GM12878 (cell line): Measurements from ENCODE around the gene DOK4. TPM values are rescaled to one million over a fixed set of nuclear protein-coding genes. Genes with fewer than 3 reads are reported as not detected.

ENCODE experiments used
- ATAC-seq: fragments of 200-7000 bp; cut with Tn5 transposase; 3 replicates; pipeline ENCODE4 v1.9.1; 2020; ENCODE audit warnings: mild to moderate bottlenecking, moderate library complexity
- BruUV-seq: library from RNA; stranded (reverse); fragments of 400-500 nt; replicated peaks from 2 replicates; lab custom pipeline; 2021; lab: Mats Ljungman, UMichigan
- CTCF ChIA-PET: fragments of 300-600 bp; sonication (Branson Sonifier 250); formaldehyde crosslinking; extraction: SDS; loops from one replicate; lab custom pipeline; 2021; ENCODE audit warnings: inconsistent platforms; lab: Yijun Ruan, JAX
- POLR2A ChIA-PET: fragments of 350-600 bp; formaldehyde crosslinking; extraction: SDS; loops from one replicate; lab custom pipeline; 2021; ENCODE audit warnings: inconsistent platforms; lab: Charles Lee
- RAD21 ChIA-PET: fragments of 300-600 bp; sonication (Branson Sonifier 250); formaldehyde crosslinking; loops from one replicate; lab custom pipeline; 2023; ENCODE audit warnings: antibody characterized with exemption; ENCODE audit not compliant: unreplicated experiment; lab: Charles Lee
- SMC1A ChIA-PET: fragments of 300-600 bp; sonication (Branson Sonifier 250); formaldehyde crosslinking; loops from one replicate; lab custom pipeline; 2023; ENCODE audit not compliant: unreplicated experiment, uncharacterized antibody; lab: Charles Lee
- DNase-seq: peaks from one replicate; pipeline ENCODE4 v3.0.0-alpha.2; 2011; ENCODE audit warnings: low read depth, low spot score
- FAIRE-seq: peaks from 3 replicates; lab custom pipeline; 2011; peaks lifted over from hg19 to GRCh38; lab: Jason Lieb, UNC
- H2AFZ ChIP-seq: 2 replicates; pipeline ENCODE4 v1.6.0; 2011; ENCODE audit warnings: low read depth, low read length, control low read depth; ENCODE audit not compliant: control insufficient read depth
- H3K27ac ChIP-seq: 2 replicates; pipeline ENCODE4 v1.5.1; 2011; ENCODE audit warnings: control low read depth; ENCODE audit not compliant: control insufficient read depth, insufficient read depth
- H3K27me3 ChIP-seq, 2 experiments: replicated peaks in 1 of 2; 2 replicates each; pipeline versions ENCODE4 v1.6.0 to v1.6.1; 2011; ENCODE audit warnings: low read length in 1 of 2; ENCODE audit not compliant: control insufficient read depth in 2 of 2, insufficient read depth in 2 of 2
- H3K36me3 ChIP-seq, 2 experiments: 2 replicates each; pipeline ENCODE4 v1.5.1; 2011; ENCODE audit warnings: low read length in 1 of 2; ENCODE audit not compliant: control insufficient read depth in 2 of 2, insufficient read depth in 2 of 2
- H3K4me1 ChIP-seq: 2 replicates; pipeline ENCODE4 v1.6.1; 2011; ENCODE audit warnings: mild to moderate bottlenecking, low read length, moderate library complexity, mixed read lengths; ENCODE audit not compliant: control insufficient read depth, insufficient read depth
- H3K4me2 ChIP-seq: 2 replicates; pipeline ENCODE4 v1.6.0; 2011; ENCODE audit warnings: control low read depth; ENCODE audit not compliant: control insufficient read depth, insufficient read depth
- H3K4me3 ChIP-seq: fragments of 200-600 bp; sonication (generic); 2 replicates; pipeline ENCODE4 v1.5.1; 2016
- H3K79me2 ChIP-seq: 2 replicates; pipeline ENCODE4 v1.6.0; 2011; ENCODE audit warnings: low read length; ENCODE audit not compliant: control insufficient read depth, insufficient read depth
- H3K9ac ChIP-seq: 2 replicates; pipeline ENCODE4 v1.8.0; 2011; ENCODE audit warnings: low read length, control low read depth, mixed read lengths; ENCODE audit not compliant: control insufficient read depth, insufficient read depth
- H3K9me3 ChIP-seq: replicated peaks from 3 replicates; pipeline ENCODE4 v1.5.1; 2011; ENCODE audit warnings: mild to moderate bottlenecking, low read length; ENCODE audit not compliant: control insufficient read depth, insufficient read depth
- H4K20me1 ChIP-seq: 2 replicates; pipeline ENCODE4 v1.6.0; 2011; ENCODE audit not compliant: control insufficient read depth, insufficient read depth
- BCL11A ChIP-seq: IDR thresholded peaks from 2 replicates; pipeline ENCODE4 v1.6.1; 2011; ENCODE audit warnings: low read depth, low read length
- BRCA1 ChIP-seq: IDR thresholded peaks from 2 replicates; pipeline ENCODE4 v1.6.1; 2011; ENCODE audit warnings: low read depth, low read length, improper control_type of control experiment
- JUND ChIP-seq: IDR thresholded peaks from 2 replicates; pipeline ENCODE4 v1.6.1; 2012; ENCODE audit warnings: low read depth, mild to moderate bottlenecking, low read length, improper control_type of control experiment, moderate library complexity
- RAD21 ChIP-seq: IDR thresholded peaks from 2 replicates; pipeline ENCODE4 v1.6.1; 2011; ENCODE audit warnings: mild to moderate bottlenecking, low read depth, low read length, moderate library complexity; ENCODE audit not compliant: insufficient read depth
- SMAD5 ChIP-seq: IDR thresholded peaks from 2 replicates; pipeline ENCODE4 v1.6.1; 2016; ENCODE audit warnings: antibody characterized with exemption, low read depth
- SPI1 ChIP-seq: IDR thresholded peaks from 2 replicates; pipeline ENCODE4 v1.6.1; 2011; ENCODE audit warnings: low read depth, mild to moderate bottlenecking, low read length, moderate library complexity, borderline replicate concordance; ENCODE audit not compliant: insufficient read depth
- TCF12 ChIP-seq: IDR thresholded peaks from 2 replicates; pipeline ENCODE4 v1.6.1; 2011; ENCODE audit warnings: low read depth, mild to moderate bottlenecking, low read length
- TCF3 ChIP-seq: IDR thresholded peaks from 2 replicates; pipeline ENCODE4 v1.6.1; 2012; ENCODE audit warnings: low read depth, mild to moderate bottlenecking, low read length, borderline replicate concordance; ENCODE audit not compliant: insufficient read depth
- YBX1 ChIP-seq: fragments of 450-650 bp; IDR thresholded peaks from 2 replicates; pipeline ENCODE4 v1.6.1; 2016; ENCODE audit warnings: antibody characterized with exemption
- ZNF622 ChIP-seq: fragments of 450-650 bp; IDR thresholded peaks from 2 replicates; pipeline ENCODE4 v1.6.1; 2017; ENCODE audit warnings: mild to moderate bottlenecking, inconsistent platforms
- ZSCAN29 ChIP-seq: fragments of 450-650 bp; IDR thresholded peaks from 2 replicates; pipeline ENCODE4 v1.6.1; 2017; ENCODE audit warnings: mild to moderate bottlenecking, moderate library complexity
- WGBS: methylation state at CpG from one replicate; pipeline ENCODE4 v1.1.6; 2016; ENCODE audit warnings: low lambda C conversion rate; ENCODE audit not compliant: insufficient replicate concordance, insufficient coverage; ENCODE audit errors: missing lambda C conversion rate; 5-methylcytosine and 5-hydroxymethylcytosine counted together
- in situ Hi-C: fragments of 300-500 bp; cut with MboI; formaldehyde crosslinking; loops from 9 replicates; pipeline ENCODE4 v1.14.3; 2018; ENCODE audit warnings: mixed read lengths
- intact Hi-C: fragments of 100-400 bp; cut with micrococcal nuclease; formaldehyde crosslinking; loops from one replicate; pipeline ENCODE4 v1.14.2; 2022; ENCODE audit not compliant: unreplicated experiment
- polyA plus RNA-seq, 11 experiments: library from polyadenylated mRNA; depleted of rRNA in 4 of 11; unstranded in 6 of 11; stranded (reverse) in 5 of 11; fragments of >200 nt; fragmentation: Nextera tagmentation in 4 of 11; fragmentation: Illumina TruSeq in 1 of 11; extraction: Ambion mirVana in 4 of 11; extraction: Trizol in 1 of 11; gene quantifications; 1 replicate in 1 of 11; 2 replicates in 10 of 11; pipeline versions ENCODE4 v1.2.1 to v1.2.3, GENCODE V29; 2011 to 2016; ENCODE audit warnings: inconsistent platforms in 2 of 11, missing spikeins in 2 of 11, low read depth in 1 of 11
- total RNA-seq, 4 experiments: library from RNA; depleted of rRNA in 3 of 4; stranded (reverse); fragments of >200 nt in 3 of 4; fragmentation: Illumina TruSeq in 1 of 4; extraction: Trizol in 1 of 4; gene quantifications; 2 replicates each; pipeline versions ENCODE4 v1.2.1 to v1.2.3, GENCODE V29; 2013 to 2021
- TF ChIP-seq, protein P1 (sequence below): fragments of 450-650 bp; IDR thresholded peaks from 2 replicates; pipeline ENCODE4 v1.6.1; 2017; ENCODE audit warnings: mild to moderate bottlenecking, moderate library complexity

The DOK4 gene
- total and polyA plus RNA-seq, 10 of the 15 experiments (the other 5 are each of a cell fraction or from before 2014, with no cell fraction given) = 0.20 to 7.0 (median 2.4) TPM; not detected in 1

DNA sequence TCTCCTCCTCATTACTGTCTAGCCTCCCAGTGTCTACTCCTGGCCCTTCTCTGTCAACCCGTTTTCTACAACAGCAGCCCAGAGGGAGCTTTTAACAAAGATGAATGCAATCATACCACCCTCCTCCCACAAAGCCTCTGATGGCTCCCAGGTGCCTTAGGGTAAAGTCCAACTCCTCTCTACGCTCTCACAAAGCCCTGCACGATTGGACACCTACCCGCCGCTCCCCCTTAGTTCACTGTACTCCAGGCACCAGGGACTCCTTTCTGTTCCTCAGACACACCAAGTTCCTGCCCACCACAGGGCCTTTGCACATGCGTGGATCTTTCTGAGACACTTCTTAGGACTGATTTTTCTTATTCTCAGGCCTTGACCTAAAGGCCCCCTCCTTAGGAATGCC lies 32.6 kb upstream of the DOK4 start:
- Histone ChIP-seq H3K4me1 (peaks cover 12% of the 10 kb centered on the region), H3K27me3 (no peaks in the 10 kb centered on the region), H3K27ac (no peak overlapping the region), H2AFZ (no peak overlapping the region), H3K9me3 (no peaks in the 10 kb centered on the region), H3K79me2 (no peaks in the 10 kb centered on the region), H3K4me2 (no peak overlapping the region), H3K4me3 (no peak overlapping the region), H3K36me3 (no peaks in the 10 kb centered on the region; a peak in 2 of 4 replicates), H4K20me1 (no peaks in the 10 kb centered on the region; the same call in 1 of the 2 replicates), H3K9ac (no peak overlapping the region)
- FAIRE-seq (no peak), DNase-seq (no peak), ATAC-seq (no peak)
- SMC1A ChIA-PET = interaction anchor here (0.7 to 6.1 kb wide), 10 partner anchors 9 to 217 kb away, joined by 3 to 51 read pairs (median 5); partner anchors contain the start of genes ADGRG5 and CCDC102A
- in situ Hi-C loops (loop anchor here (5.0 kb wide), 2 partner anchors 102 to 217 kb away; no protein-coding TSS in a partner anchor), intact Hi-C loops (loop anchor here (1.0 to 5.0 kb wide), 4 partner anchors 43 to 219 kb away; partner anchors contain the start of gene POLR2C)
- CTCF ChIA-PET = interaction anchor here (0.8 to 6.0 kb wide), 15 partner anchors 10 to 218 kb away, joined by 3 to 174 read pairs (median 12); partner anchors contain the start of genes ADGRG5, CCDC102A, CIAPIN1 and COQ9
- POLR2A ChIA-PET = no interaction called here
- RAD21 ChIA-PET = interaction anchor here (1.0 to 5.1 kb wide), 6 partner anchors 31 to 101 kb away, joined by 3 to 49 read pairs (median 4); partner anchors contain the start of genes CIAPIN1, COQ9 and POLR2C
- no TSS peak for BruUV-seq
- 48% methylated on average over 6 of the region's 6 CpGs for WGBS
- no peak for TF ChIP-seq SMAD5
- TF ChIP-seq, protein P1, sequence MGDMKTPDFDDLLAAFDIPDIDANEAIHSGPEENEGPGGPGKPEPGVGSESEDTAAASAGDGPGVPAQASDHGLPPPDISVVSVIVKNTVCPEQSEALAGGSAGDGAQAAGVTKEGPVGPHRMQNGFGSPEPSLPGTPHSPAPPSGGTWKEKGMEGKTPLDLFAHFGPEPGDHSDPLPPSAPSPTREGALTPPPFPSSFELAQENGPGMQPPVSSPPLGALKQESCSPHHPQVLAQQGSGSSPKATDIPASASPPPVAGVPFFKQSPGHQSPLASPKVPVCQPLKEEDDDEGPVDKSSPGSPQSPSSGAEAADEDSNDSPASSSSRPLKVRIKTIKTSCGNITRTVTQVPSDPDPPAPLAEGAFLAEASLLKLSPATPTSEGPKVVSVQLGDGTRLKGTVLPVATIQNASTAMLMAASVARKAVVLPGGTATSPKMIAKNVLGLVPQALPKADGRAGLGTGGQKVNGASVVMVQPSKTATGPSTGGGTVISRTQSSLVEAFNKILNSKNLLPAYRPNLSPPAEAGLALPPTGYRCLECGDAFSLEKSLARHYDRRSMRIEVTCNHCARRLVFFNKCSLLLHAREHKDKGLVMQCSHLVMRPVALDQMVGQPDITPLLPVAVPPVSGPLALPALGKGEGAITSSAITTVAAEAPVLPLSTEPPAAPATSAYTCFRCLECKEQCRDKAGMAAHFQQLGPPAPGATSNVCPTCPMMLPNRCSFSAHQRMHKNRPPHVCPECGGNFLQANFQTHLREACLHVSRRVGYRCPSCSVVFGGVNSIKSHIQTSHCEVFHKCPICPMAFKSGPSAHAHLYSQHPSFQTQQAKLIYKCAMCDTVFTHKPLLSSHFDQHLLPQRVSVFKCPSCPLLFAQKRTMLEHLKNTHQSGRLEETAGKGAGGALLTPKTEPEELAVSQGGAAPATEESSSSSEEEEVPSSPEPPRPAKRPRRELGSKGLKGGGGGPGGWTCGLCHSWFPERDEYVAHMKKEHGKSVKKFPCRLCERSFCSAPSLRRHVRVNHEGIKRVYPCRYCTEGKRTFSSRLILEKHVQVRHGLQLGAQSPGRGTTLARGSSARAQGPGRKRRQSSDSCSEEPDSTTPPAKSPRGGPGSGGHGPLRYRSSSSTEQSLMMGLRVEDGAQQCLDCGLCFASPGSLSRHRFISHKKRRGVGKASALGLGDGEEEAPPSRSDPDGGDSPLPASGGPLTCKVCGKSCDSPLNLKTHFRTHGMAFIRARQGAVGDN = no peak
- TF ChIP-seq SPI1 = no peak
- no peak for TF ChIP-seq BRCA1
- TF ChIP-seq TCF12 = no peak
- no peak for TF ChIP-seq TCF3
- TF ChIP-seq JUND = no peak
- no peak for TF ChIP-seq RAD21
- no peak for TF ChIP-seq BCL11A
- TF ChIP-seq ZNF622 = no peak
- no peak for TF ChIP-seq YBX1
- no peak for TF ChIP-seq ZSCAN29
